GM10248 (cell line): ENCODE results near the gene SYMPK.

Experiments used
- CTCF ChIA-PET: fragments of 300-600 bp; sonication (Branson Sonifier 250); formaldehyde crosslinking; extraction: SDS; loops from one replicate; lab custom pipeline; 2021; ENCODE audit warnings: antibody characterized with exemption; lab: Yijun Ruan, JAX
- POLR2A ChIA-PET: fragments of 350-650 bp; sonication (Branson Sonifier 250); formaldehyde crosslinking; extraction: SDS; loops from one replicate; lab custom pipeline; 2020; ENCODE audit warnings: antibody characterized with exemption; lab: Yijun Ruan, JAX
- DNase-seq: peaks from one replicate; pipeline ENCODE4 v3.0.0; 2012; ENCODE audit errors: extremely low spot score
- CTCF ChIP-seq: IDR thresholded peaks from 2 replicates; pipeline ENCODE4 v1.5.1; 2012; ENCODE audit warnings: mild to moderate bottlenecking, low read depth; ENCODE audit errors: extremely low read depth, missing control alignments, control extremely low read depth

Gene SYMPK

GRCh38 chr19:45824531-45825262 lies 38.2 kb downstream of the SYMPK start:
- DNase-seq: no peak
- TF ChIP-seq CTCF: no peak
- CTCF ChIA-PET: interaction anchor here (1.2 to 6.6 kb wide), 8 partner anchors 7 to 45 kb away, joined by 3 to 63 read pairs (median 4); partner anchors contain the start of genes FOXA3 and SYMPK
- POLR2A ChIA-PET: no interaction called here

- no peak for TF ChIP-seq CTCF
- DNase-seq: no peak
- ChIA-PET CTCF (interaction anchor here (1.2 to 2.7 kb wide), 6 partner anchors 10 to 45 kb away, joined by 3 to 9 read pairs (median 4); partner anchors contain the start of genes FOXA3 and SYMPK), POLR2A (no interaction called here)
Observed at GRCh38 chr19:45824041-45824471, 38.9 kb downstream of the SYMPK start.

DNA sequence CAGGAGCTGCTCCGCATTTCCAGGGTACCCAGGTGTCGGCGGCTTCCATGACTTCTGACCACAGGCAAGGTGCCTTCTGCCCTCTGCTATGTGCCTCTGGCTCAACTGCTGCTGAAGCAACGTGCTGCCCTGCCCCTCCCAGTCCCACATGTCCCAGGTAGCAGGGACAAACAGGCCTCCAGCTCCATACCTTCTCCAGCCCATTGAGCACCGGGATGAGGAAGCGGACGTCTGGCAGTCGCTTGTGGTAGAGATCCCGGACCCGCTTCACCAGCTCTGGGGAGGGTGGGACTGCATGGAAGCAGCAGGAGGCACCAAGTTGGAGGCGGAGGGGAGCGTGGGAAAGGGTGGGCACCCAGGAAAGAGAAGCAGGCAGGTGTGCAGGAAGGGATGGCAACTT lies 39.8 kb downstream of the SYMPK start:
- ChIA-PET POLR2A (no interaction called here), CTCF (interaction anchor here (1.0 to 2.7 kb wide), 4 partner anchors 14 to 40 kb away, joined by 3 to 9 read pairs (median 5); partner anchors contain the start of genes FOXA3 and SYMPK)
- DNase-seq: no peak
- no peak for TF ChIP-seq CTCF

DNA sequence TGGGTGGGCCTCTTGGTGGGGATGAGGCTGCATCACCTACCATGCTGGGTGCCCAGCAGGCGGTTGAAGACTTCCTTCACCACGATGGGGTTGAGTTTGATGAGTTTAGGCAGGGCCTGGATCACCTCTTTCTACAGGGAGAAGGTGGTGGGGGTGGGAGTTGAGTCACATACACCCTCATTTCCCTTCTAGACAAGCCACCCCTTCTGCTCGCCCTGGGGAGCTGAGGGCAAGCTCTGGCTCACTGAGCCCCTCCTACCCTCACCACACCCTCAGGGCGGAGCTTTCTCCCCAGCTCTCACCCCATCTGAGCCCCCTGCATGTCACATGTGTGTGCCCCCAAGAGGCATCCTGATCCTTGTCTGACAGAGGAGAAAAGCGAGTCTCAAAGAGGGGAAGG lies 40.2 kb downstream of the SYMPK start:
- ChIA-PET CTCF (interaction anchor here (1.0 to 2.7 kb wide), 3 partner anchors 14 to 33 kb away, joined by 3 to 9 read pairs (median 4); no protein-coding TSS in a partner anchor), POLR2A (no interaction called here)
- TF ChIP-seq CTCF: no peak
- no peak for DNase-seq

DNA sequence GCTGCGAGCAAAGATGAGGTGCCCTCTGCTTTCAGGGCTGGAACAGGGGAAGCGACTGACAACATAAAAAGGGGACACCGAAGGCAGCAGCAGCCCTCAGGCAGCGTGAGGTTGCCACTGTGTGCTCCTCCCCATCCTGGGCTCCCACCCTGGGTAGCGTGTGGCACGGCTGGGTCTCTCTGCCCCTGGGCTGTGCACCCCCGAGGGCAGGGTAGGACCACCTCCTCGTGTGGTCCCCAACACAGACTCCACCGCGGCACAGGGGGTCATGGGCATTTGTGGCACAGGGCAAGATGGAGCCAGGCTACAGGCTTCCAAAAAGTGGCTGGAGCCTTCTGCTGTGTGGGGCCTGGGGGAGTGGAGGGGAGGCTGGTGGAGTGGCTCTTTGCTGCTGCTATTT lies 41.4 kb downstream of the SYMPK start:
- CTCF ChIA-PET: interaction anchor here (1.2 to 1.4 kb wide), 2 partner anchors 9 to 22 kb away, joined by 3 to 4 read pairs; no protein-coding TSS in a partner anchor
- no peak for DNase-seq
- no peak for TF ChIP-seq CTCF
- POLR2A ChIA-PET: no interaction called here

DNA sequence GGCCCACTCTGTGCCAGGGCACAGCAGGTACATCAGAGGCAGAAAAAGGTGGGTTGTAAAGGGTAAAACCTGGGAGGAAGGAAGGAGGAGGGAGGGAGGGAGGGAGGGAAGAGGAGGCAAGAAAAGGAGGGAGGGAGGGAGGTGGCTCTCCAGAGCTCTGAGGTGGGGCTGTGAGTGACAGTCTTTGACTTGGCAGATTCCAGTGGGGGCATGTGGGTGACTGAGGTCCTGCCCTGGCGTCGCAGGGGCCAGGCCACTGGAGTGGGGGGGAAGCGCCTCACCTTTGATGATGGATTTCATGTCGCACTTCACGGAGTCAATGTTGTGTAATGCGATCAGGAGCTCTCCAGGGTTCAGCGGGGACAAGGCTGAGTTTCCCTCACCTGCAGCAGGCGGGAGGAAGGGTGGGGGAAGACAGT lies 41.8 kb downstream of the SYMPK start:
- no peak for DNase-seq
- CTCF ChIA-PET: interaction anchor here (1.2 to 1.4 kb wide), 2 partner anchors 9 to 21 kb away, joined by 3 to 4 read pairs; no protein-coding TSS in a partner anchor
- POLR2A ChIA-PET: no interaction called here
- no peak for TF ChIP-seq CTCF
